CD4-positive, alpha-beta T cell treated with Interleukin-1 beta for 1 hour (primary cell): ENCODE measurements around the gene PEX10.
A peak's percentile ranks its signal among the peaks of the same experiment; 100 is the strongest.

Source experiments
- DNase-seq, 2 donors: peaks; one replicate each; pipeline ENCODE4 v3.0.0-alpha.2; 2020 to 2022

PEX10 gene

DNA sequence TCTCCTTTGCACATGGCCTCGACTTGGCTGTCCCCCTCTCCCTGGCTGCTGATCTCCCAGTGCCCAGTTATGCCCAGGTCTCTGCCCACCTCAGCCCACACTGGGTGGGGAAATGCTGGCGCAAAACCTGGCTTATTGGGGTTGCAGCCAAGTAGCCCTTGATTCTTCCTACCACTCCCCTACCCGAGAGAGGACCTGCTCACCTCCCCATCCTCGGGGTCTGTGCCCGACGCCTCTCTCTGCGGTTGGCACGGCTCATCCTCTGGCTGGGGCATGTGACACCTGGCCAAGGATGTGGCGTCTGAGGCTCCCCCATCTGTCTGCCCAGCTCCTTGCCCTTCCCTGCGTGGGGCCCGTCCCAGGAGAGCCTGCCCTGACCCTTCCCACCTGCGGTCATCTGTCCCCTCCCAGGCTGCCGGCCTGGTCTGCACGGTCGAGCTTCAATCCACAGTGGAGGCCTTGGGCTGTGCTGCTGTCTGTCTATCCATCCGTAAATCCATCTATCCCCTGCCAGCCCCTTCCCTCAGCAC, 6.5 kb upstream of the PEX10 start:
- DNase-seq = no peak

DNA sequence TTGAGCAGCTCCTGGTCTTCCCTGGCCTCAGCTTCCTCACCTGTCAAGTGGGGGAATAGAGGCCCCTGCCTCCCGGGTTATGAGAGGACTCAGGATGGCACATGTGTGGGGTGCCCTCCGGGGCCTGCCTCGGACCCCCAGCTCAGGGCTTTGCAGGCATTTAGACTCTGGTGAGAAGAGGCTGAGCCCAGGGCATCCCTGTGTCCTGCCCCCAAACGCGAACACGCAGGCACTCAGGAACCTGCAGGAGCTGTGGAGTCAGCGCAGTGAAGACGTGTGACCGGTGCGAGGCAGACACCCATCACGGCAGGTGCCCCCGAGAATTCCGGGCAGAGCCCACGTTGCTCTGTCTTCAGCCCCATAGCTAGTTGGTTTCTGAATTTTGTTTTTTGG, 5.5 kb upstream of the PEX10 start:
- no peak for DNase-seq

GRCh38 chr1:2417083-2417832, 4.9 kb upstream of the PEX10 start:
- no peak for DNase-seq

- peak in 1 of 2 donors; percentile 35 for DNase-seq
These were observed 4.0 kb upstream of the PEX10 start for GRCh38 chr1:2416403-2416802.

- DNase-seq = peak; percentile 37 to 58
These were observed 3.4 kb upstream of the PEX10 start for GRCh38 chr1:2415801-2416208.

GRCh38 chr1:2415337-2415736, 3.0 kb upstream of the PEX10 start:
- DNase-seq = no peak

- peak; percentile 80 to 82 for DNase-seq
These were observed 2.1 kb upstream of the PEX10 start for GRCh38 chr1:2414297-2414958.

DNA sequence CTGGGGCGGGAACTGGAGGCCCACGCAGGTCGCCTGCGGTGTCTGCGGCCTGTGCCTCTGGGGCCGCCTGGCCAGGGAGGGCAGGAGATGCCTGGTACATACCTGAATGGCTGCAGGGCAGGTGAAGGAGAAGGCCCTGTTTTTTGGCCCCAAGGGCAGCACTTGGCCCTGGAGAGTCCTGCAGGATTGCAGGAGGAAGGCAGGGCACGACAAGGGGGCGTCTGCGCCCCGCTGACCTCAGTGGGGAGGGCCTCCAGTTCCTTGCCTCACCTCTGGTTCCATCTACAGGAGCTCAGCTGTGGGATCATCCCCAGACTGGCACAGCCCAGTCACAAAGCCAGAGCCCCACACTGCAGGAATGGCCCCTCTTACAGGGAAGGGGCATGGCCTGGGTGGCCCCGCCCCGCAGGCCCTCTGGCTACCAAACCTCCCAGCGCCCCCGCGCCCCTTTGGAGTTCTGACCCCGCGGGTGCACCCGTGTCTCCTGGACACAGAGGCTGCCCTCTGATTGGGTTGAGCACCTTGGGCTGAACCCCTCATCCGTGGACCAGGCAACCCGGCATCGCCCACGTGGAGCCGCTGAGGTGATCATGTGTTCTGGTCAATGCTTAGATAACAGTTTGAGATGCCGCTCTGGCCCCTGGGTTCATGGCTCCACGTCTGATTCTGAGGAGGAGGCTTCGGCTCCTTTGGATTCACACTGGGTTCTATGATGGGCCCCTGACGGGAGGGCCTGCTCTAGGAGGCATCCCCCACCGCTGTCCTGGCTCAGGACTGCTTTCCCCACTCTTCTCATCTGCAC, 1.3 kb upstream of the PEX10 start:
- DNase-seq = no peak

DNA sequence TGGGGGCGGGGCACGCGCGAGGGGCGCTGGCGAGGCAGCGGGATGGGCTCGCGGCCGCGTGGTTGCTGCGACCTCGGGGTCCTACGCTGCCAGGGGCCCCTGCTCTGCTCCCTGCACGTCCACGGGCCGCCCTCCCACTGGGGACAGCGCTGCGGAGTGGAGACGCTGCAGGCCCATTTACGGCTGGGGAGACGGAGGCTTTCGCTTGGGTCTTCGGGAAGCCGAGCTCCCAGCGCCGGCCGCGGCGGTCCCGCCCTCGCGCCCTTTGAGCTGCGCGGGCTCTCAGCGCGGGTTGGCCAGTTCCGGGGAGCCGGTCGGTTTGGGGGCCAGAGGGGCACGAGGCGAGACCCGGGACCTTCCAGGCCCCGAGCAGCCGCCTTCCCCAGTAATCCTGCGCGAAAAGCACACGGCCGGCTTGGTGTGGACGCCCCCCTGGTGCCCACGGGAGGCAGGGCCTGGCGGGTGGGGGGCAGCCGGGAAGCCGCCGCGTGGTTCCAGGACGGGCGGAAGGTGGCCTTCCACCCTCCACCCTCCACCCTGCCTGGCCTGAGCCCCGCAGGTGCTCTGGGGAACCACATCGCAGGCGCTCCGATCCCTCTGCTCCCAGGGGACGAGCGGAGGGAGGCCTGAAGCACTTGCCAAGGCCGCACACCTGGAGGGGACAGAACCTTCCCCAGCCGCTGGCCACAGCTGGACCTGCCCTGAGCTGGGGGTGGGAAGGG, 570 bp upstream of the PEX10 start:
- no peak for DNase-seq

DNA sequence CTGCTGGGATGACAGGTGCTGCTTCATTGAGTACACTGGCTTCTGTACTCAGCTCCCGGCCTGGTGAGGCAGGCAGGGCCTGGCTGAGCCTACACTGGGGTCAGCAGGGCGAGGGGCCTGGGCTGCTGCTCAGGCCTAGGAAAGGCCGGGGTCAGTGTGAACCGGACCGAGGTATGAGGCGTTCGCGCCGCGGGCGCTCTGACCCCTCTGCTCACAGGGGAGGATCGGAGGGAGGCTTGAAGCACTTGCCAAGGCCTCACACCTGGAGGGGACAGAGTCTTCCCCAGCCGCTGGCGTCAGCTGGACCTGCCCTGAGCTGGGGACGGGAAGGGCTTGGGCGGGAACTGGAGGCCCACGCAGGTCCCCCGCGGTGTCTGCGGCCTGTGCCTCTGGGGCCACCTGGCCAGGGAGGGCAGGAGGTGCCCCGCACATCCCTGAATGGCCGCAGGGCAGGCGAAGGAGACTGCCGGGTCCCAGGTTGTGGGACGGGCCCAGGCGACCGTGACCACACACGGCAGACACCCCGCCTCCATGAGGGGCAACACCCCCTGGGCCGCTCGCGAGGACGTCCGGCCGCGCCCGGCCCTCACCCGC, 466 bp downstream of the PEX10 start:
- DNase-seq = no peak

DNA sequence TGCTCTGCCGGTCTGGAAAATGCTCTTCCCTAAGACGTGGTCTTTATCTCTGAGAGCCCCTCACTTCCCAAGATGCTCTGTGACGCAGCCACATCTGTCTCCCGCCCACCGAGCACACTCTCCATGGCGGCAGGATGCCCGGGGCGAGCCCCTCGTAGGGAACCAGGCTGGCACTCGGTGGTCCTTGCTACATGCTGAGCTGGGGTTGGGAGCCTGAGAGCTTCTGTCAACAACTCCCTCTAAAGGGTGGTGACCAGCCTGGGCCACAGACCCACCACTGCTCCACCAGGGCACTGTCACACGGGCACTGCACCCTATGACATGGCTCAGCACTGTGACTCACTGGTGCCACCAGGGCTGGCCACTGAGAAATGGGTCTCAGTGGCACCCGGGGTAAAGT, 2.6 kb downstream of the PEX10 start:
- no peak for DNase-seq

- no peak for DNase-seq
These were observed 3.5 kb downstream of the PEX10 start for GRCh38 chr1:2408859-2409276.

DNA sequence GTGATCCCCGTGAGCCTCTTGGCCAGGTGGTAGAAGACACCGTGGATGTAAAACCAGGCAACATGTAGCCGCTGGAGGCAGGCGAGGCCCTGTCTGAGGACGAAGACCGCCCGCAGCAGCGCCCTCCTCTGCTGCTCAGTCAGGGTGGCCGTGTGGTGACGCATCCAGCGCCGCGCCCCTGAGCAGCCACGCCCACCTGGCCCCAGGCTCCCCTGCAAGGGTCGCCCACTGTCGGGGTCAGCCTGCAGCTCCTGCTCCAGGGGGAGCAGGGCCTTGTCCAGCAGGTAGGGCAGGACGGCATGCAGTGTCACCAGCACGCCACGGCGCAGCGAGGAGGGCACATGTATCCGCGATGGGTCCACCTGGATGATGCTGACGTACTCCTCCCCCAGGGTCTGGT, 3.9 kb downstream of the PEX10 start:
- no peak for DNase-seq

- no peak for DNase-seq
These were observed 4.4 kb downstream of the PEX10 start for GRCh38 chr1:2407991-2408275.

- DNase-seq = no peak
These were observed 5.0 kb downstream of the PEX10 start for GRCh38 chr1:2407166-2407990.

DNA sequence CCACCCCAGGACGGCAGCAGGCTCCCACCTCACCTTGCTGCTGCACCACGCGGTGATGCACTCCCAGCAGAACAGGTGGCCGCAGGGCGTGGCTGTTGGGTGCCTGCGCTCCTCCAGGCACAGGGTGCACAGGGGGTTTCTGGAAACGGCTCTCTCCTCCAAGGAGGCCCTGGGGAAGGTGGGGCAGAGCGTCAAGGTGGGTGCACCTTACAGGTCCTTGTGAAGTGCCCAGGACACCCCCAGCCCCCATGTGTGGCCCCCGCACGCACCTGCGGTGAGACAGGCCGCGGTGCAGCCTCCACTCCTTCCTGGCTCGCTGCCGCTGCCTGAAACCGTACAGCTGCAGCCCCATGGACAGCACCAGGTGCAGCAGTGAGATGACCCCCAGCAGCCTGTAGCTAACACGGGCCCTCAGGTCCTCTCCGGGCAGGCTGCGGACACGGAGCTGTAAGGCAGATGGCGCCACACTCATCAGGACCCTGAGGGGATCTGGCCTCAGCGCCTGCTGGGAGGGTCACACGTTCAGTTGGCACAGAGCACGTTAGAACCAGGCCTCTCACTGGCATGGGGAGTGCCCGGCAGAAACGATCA, 5.8 kb downstream of the PEX10 start:
- no peak for DNase-seq

DNA sequence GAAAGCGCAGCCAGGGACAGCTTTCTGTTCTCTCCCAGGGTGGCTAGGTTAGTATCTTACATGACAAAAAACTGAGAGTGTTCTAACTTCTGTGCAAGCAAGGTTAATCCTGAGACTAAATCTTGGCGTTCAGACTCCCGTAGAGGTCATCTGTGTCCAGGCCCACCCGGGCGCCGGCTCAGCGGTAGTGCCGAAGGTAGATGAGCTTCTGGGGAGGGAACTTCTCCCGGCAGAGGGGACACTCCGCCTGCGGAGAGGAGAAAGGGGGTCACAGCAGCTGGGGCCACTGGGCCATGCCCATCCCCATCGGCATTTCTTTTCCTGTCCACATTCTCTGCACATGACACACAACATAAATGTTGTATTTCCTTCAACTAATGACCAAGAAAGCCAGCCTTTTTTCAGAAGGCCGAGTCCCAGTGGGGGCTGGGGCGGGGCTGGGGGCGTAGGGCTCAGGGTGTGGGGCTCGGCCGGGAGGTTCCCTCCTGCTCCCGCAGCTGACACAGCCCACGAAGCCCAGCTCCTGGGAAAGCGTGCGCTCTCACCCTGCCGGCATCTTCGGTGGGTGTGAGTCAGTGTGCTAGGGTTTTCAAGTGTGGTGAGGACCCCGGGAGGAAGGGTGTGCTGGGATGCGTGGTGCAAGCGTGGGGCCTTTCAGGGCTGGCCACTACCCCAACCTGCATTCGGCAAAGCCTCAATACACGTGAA, 6.6 kb downstream of the PEX10 start:
- no peak for DNase-seq

DNA sequence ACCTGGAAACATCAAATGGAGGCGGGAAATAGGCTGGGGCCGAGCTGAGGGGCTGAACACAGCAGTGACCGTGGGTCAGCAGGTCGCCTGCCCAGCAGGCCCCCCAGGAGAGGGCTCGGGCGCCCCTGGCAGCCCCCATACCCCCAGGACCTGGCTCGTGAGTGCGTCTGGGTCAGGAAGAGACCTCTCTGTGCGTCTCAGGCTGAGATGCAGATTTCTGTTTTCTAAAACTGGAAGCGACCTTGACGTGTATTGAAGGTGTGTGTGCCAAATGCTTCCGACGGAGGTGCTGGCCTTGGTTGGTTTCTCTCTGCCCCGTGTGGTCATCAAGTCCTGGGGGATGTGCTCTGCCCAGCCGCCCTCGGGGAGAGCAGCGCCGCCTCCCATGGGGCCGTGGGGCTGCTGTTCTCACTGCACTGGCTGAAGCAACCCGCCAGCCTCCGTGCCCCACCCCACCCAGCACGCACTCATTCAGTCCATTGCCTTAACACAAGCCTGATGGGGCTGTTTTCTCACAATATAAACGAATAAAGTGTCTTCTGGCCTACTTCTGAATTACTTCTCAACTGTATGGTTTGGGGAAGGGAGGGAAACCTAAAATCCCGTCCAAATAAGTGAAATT, 7.4 kb downstream of the PEX10 start:
- DNase-seq = no peak

DNA sequence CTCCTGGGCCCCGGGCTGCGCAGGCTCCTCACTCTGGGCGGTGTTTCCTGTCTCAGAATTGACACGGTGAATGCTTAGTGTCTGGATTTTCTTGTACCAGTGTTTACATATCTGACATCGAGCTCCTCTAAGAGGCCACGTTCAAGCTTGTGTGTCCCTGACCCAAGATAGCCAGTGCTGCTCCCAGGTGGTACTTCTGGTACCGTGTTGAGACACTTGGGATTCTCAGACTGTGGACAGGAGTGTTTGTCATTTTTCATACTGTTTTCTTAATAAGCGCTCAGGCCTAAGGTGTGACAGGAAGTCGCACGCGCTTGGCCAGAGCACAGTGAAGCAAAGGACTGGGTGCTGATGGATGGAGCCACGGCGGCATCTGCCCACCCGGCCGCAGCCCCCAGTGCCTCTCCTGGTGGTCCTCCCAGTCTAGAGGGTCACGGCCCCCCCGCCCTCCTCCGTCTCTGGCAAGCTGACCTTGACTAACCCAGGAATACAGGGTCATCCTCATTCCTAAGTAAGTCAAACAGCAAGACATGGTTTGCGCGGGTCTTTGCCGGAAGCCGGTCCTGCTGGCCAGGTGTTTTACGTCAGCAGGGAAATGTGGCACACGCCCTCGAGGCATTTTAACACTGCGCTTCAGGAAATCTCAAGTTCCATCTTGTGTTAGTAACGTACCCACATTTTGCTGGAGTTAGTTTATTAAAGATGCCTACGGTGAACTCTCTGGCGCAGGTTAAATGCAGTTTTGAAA, 8.0 kb downstream of the PEX10 start:
- DNase-seq = no peak
